HG02623 (cell line): ENCODE data around the gene SLC43A1.

Experiments
- ATAC-seq: cut with Tn5 transposase; IDR thresholded peaks from one replicate; pipeline ENCODE4 v1.9.1; 2021; ENCODE audit warnings: moderate library complexity; ENCODE audit not compliant: unreplicated experiment

Gene SLC43A1

DNA sequence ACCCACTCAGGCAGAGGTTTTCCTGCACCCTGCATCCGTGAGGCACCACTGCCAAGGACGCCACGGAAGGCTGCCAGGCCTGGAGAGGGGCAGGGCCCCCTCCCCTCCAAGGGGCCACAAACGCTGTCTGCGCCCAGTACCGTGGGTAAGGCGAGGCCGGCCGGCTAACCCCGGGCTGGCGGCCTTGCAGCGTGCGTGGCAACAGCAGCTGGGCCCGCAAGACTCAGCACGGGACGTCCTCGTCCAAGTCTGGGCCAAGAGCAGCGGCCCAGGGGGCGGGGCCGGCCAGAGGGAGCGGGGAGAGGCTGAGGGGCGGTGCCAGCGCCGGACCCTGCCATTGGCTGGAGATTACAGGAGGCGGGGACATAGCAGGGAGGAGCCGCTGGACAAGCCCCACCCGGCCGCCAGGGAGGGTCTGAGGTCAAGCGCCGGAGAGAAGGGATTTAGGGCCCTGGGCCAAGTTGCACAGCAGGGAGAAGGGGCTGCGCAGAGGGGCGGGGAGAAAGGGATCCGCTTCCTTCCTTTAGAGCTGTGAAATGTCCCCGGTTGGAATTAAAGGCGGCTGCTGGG, 16.0 kb downstream of the SLC43A1 start:
- peak; percentile 100 for ATAC-seq

DNA sequence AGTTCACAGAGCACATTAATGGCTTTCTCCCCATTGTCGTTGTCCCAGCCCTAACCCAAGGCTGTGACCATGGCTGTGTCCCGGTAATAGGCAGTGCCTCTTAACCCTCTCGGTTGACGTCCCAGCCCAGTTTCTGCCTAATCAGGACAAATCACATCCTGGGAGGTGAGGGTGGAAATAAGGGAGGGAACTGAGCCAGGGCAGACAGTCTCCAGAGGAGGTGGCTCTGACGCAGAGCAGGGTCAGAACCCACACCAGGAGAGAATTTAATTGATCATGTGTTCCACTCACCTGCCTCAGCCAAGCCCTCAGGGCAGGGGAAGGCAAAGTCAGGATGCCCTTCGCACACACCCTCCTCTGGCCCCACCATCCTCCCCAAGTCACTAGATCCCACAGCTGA, 17.0 kb downstream of the SLC43A1 start:
- ATAC-seq: no peak

DNA sequence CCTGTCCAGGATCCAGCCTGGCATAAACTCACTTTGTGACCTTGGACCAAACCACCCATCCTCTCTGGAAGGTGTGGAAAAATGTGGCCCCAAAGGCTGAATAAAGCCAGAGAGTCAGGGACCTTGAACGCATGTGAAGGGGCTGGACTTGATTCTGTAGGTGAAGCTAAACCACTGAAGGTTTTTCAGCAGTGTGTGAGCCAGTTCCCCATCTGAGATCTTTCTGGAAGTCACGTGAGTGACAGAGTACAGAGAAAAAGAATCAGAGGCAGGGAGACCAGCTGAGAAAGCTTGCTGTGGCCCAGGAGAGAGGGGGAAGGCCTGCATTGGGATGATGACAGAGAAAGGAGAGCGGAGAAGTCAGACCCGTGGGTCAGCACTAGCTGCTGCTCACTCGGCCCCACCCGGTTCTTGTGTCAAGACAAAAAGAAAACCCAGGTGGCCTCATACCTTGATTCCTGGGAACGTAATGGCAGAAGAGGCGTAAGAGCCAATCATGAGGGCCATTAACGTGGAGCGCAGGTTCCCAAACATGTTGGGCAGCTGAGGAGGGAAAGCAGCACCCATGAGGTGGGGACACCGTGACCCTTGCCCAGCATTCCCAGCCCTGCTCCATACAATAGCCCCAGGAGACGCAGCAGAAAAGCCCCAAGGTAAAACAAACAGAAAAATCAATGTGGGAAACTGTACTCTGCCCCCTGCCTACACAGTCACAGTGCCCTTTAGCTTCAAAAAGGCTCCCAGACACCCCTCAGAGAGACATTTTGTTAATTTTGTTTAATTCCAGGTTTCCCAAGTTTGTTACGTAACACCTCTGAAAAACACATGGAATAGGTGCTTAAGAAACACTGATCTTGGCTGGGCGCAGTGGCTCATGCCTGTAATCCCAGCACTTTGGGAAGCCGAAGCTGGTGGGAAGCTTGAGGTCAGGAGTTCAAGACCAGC, 17.9 kb downstream of the SLC43A1 start:
- no peak for ATAC-seq

DNA sequence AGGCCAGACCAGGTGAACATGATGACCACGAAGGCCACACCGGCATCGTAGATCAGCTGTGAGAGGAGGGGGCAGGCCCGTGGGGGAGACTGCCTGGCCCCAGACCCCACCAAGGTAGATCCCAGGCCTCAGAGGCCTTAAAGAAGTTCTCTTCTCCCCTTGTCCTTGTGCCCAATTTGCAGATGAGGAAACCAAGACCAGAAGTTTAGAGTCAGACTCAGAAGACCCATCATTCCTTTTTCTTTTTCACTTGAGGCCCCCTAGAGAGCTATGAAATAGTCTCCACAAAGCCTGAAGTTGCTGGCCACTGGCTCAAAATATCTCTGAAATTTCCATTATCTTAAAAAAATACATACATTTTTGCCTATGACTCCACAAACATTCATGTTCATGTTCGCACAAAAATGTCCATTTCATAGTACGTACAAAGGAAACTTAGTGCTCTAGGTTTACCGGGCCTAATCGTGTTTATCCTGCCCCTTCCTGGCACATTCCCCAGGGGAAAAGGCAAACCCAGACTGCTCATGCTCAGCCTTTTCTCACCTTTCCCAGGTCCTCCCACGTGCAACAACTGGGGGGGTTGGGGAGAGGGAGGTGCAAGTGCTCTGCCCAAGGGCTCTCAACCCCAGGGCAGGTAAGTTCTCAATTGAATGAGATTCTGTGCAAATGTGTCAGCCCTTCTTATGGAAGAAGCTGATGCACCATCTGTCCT, 19.2 kb downstream of the SLC43A1 start:
- ATAC-seq: no peak

DNA sequence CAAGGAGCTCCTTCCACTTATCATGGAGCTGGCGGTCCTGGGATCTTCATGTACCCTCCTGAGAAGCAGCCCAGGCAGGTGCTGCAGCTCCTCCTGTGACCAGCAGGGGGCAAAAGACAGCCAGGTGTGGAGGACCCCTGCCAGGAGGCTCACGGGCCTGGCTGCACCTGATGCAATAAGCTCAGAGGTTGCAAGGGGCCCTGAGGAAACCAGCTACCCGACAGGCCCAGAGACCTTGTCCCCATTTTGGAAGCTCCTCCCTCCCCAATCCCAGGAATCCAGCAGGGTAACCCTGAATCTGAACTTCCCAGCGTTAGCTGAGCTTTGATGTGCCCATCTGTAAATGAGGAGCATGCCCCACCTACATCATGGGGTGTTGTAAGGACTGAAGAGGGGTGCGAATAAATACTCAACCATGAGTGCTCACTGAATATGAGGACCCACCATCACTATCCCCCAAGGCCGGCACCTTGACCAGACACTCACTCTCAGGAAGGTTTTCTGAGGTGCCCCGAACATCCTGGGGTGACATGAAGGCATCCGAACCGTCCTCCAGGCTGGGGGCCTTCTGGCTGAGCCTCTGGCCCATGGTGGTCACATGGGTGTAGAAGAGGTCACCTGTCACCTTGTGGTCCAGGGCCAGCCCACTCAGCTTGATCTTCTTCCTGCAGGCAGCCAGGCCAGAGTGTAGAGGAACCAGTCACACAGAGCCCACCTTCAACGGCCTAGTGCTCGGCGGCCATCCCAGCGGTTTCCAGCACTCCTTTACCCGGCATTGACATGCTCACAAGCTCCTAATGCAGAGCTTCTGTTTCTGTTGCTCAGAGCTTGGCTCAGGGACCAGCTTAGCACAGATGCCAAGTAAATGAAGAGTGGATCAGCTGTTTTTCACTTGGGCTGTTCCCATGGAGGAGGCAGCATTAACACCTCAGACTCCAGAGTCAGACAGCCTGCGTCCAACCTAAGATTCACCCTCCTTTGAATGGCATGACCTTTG, 21.7 kb downstream of the SLC43A1 start:
- peak; percentile 83 for ATAC-seq

DNA sequence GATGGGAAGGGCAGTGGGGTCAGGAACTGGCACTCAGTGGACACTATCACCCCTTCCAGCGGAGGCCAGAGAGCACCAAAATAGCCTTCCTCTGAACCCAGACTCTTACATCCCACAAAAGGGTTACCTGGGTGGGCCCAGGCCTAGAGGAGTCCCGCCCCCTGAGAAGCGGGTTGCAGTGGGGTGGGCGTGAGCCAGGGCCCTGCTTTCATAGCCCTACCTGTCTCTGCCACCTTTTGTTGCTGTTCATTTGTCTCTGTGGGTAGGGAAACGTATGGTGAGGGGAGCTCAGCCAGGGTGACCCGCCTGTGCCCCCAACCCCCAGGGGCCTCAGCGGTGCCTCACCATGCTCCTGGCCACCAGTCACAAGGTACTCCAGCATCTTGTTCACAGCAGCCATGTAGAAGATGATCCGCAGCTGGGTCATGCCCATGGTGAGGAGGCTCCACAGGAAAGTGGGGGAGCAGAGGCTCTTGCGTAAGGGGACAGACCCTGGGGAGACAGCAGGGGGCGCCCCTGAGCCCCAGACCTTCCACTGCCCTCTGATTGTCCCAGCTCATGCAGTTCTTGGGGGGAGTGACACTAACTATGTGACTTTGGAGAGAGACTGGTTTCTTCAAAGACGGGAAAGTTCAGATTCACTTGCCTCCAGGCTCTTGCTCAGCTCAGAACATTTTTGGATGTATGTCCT, 24.0 kb downstream of the SLC43A1 start:
- ATAC-seq: no peak

DNA sequence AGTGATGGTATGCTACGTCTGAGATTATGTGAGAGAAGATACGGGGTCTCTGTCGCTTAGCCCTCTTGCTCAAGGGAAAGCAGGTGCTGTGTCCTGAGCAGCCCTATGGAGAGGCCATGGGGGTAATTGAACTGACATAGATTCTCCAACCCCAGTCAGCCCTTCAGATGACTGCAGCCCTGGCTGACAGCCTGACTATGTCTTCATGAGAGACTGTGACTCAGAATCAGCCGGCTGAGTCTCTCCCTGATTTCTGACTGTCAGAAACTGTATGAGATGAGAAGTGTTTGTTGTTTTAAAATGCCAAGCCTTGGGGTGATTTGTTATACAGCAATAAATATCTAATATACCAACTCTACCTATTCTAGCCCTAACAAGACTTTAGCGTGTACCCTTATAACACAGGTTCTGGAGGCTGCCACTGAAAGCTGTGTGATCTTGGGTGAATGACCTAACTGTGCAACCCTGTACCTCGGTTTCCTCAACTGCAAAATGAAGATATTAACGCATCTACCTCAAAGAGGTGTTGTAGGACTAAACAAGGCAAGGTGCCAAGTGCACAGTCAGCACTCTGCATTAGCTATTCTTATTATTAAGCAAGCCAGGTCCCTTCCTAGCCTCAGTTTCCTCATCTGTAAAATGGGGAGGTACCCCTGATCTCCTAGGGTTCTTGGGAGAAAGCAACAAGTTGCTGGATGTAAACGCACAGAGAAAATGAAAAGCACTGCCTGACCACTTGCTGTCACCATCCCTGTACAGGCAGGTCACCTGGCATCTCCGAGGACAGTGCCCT, 24.9 kb downstream of the SLC43A1 start:
- no peak for ATAC-seq

DNA sequence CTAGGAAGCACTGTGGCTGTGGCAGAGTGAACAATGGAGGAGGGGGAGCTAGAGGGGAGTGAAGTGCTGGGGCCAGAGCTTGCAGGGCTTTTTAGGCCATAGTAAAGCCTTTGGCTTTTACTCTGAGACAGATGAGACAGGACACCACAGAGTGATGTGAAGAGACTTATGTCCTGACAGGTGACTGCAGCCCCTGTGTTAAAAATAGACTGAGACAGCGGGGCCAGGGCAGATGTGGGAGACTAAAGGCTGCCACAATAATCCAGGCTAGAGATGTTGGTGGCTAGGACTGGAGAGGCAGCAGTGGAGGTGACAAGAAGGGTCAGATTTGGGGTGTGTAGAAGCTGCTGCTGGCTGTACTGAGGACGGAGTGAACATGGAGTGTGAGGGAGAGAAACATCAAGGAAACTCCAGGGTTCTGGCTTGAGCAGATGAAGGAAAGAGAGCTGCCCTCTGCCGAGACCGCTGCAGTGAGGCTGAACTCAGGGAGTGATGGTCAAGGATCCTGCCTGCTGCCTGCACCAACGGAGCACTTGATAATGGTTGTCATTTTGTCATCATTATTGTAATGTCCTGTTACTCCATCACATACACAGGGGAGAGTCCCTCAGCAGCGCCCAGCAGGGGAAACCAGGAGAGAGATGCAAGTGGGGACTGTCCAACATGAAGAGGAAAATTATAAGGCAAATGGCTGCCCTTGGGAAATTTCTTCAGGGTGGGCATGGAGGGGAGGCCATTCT, 27.4 kb downstream of the SLC43A1 start:
- no peak for ATAC-seq

DNA sequence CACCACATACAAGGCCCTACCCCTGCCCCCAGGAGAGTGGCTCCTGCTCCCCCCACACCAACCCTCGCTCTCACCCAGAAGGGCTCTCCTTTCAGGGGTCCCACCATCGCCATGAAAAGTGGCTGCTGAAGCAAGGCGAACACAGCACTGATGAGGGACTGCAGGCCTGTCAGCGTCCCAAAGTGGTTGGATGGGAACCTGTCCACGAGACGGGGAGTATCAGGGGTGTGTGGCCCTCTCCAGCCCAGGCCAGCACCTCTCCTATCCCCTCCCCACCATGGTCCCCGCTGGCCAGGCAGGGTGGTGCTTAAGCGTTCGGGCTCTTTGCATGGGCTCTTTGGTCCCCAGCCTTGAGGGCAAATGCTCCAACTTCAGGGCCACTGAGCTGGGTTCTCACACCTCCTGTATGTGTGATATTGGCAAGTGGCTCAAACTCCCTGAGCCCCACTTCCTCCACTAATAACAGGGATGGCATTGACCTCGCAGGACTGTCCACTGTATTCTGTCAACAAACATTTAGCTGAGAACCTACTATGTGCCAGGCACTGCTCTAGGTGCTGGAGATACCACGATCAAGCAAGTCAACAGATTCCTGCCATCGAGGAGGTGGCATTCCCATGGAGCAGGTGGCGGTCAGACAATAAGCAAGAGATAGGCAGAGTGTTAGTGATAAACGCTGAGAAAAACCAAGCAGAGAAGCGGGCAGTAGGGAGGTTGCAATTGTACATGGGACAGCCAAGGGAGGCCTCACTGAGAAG, 28.3 kb downstream of the SLC43A1 start:
- no peak for ATAC-seq

DNA sequence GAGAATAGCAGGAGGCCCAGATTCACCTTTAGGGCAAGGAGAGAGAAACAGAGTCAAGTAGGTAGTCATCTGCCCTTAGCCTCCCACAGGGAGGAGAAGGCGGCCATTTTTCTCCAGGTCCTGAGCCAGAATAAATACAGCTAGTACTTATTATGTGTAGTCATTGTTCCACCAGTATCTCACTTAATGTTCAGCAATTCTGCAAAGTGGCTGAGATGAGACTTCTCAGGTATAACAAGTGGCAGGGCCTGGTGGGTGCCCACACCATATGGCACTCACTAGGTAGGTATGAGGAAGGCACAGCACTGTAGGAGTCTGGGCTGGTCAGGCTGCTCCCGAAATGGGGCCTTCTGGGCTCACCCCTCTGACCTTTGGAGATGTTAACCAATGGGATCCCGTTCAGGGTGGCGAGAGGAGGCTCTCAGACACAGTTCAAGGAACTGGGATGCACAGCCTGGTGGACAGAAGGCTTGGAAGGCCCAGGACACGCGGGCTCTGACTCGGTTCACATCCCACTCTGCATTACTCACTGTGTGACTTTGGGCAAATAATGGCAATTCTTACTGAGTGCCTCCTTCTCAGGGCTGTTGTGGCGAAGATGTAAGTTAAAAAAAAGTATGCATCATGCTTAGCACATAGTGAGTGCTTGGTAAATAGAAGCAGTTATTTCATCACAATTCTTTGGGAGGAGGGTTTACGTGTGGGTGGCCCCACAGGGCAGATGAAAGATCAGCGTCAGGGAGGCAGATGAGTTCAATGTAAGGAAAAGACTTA, 30.1 kb downstream of the SLC43A1 start:
- no peak for ATAC-seq

DNA sequence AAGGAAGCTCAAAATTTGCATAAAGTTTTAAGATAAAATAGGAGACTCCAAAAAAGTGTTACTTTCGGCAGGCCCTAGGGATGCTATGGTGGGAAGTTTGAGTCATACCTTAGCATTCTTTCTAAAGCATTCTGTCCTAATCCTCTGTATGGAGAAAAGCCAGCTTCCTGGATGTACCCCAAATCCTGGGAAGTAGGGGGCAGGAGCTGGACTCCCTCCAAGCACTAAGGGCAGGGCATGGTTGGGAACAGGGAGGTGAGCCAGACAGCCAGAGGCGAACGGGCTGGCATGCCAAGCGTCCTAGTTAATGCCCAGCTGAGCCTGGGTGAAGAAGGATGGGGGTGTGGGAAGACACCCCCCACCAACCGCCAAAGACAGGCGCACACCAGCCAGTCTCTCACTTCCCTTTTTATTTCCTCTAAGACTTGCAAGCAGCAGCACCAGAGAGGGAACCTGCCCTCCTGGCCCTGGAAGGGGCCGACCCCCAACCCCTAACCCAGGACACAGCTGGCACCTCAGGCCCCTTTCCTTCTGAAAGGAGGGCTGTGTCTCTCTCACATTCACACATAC, 31.3 kb downstream of the SLC43A1 start:
- ATAC-seq: peak; percentile 54

DNA sequence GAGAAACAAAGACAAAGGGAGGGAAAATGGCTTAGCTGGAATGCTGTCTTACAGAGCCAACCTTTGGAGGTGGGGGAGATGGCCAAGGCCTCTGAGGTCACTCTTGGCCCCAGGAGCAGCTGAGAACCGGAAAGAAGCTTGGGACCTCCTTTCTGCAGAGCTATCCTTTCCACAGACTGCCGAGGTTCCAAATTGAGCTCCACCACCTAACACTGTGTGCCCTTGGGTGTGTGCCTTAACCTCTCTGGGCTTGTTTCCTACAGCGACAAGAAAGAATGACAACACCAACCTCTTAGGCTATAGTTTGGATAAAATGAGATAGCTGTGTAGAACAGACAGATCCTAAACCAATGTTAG, 32.0 kb downstream of the SLC43A1 start:
- no peak for ATAC-seq

DNA sequence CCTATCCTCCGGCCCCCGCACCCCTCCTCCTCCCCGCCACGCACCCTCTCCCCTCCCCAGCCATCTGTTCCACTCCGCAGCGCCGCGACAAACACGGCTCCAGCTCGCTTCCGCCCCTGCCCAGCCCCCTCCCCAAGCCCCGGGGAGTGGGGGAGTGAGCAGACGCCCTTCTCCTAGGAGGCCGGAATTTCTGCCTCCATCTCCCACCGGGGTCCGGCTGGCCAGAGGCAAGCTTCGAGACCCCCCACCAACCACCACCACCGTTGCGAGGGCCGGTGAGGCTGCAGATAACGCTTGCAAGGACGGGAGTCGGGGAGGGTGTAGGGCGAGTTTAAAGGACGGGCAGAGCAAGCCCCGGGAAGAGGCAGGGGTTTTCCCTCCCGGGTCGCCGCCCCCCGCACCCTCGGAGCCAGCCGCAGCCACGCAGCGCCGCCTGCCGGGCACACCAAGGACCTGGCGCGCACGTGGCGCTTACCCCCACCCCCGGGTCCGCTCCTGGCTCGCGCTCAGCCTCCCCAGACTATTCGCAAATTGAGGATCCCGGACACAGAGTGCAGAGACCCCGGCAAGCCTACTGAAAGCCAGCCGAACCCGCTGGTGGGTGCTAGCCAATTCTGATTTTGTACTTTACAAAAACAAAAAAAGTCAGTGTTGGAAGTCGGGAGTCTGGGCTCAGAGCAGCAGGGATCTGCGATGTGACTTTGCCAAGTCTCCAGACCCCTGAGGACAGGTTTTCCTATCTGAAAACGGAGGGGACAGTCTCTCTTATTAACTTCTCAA, 32.5 kb downstream of the SLC43A1 start:
- ATAC-seq: no peak

DNA sequence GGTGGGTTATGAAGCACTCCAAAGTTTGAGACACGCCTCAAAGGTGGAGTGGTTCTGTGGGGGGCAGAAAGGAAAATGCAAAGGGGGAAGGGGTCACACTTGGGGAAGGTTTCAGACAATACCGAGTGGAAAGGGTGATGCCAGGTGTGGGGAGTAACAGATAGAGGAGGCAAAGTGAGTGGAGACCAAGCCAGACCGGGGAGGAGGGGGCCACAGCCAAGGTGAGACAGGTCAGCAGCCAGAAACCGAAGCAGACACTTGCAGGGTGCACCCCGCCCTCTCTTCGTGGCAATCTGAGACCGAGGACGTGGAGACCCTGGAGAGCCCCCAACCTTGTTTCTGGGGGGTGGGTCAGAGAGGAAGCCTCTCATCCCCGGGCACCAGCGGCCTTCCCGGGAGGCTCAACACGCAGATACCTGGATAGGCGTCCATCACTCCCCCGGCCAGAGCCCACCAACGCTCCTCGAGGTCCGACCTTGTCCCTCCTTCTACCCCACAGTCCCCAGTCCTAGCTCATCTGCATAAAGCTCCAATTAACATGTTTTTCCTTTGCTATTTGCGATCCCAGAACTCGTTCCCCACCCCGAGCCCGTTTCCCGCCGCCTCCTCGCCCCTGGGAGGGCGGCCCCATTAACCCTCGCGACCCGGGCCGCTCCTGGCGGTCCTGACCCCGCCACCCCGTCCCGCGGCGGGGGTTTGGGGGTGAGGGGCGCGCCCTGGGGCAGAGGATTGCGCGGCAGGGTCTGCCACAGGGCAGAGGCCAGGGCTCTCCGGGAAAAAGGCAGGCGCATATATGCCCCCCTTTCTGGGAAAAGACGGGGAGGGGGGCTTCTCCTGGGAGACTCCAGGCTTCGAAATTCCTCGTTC, 33.4 kb downstream of the SLC43A1 start:
- ATAC-seq: no peak

DNA sequence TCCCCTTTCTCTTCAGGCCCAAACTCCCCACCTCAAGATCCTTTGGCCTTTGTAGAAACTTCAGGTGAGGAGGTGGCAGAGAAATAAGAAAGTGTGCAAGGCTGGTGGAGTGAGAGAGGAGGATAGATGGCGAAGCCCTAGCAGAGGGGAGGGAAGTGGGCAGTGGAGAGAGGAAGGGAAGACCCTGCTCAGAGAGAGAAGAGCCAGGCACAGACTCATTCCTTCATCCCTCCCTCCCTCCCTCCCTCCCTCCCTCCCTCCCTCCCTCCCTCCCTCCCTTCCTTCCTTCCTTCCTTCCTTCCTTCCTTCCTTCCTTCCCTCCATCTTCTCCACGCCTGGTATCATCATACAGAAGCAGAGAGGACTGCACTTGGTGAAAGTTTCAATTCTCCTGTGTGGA, 34.2 kb downstream of the SLC43A1 start:
- no peak for ATAC-seq
